K562 (cell line): ENCODE measurements around the gene PAQR4. TPM values are rescaled to one million over a fixed set of nuclear protein-coding genes. Genes with fewer than 3 reads are reported as not detected.

Source experiments
- ATF4 ChIP-seq: fragments of 450-650 bp; formaldehyde crosslinking; IDR thresholded peaks from 2 replicates; pipeline ENCODE4 v1.4.0; 2022; ENCODE audit warnings: mild to moderate bottlenecking, moderate library complexity
- CBFA2T2 ChIP-seq: fragments of 450-650 bp; conservative IDR thresholded peaks from 2 replicates; pipeline ENCODE4 v1.6.1; 2017; ENCODE audit warnings: mild to moderate bottlenecking
- MYBL2 ChIP-seq, 2 experiments: fragments of 450-650 bp in 1 of 2; sonication (generic) in 1 of 2; formaldehyde crosslinking in 1 of 2; IDR thresholded peaks; 2 replicates each; pipeline versions ENCODE4 v1.6.1 to v1.8.1; 2017 to 2022; ENCODE audit warnings: borderline replicate concordance in 1 of 2, inconsistent platforms in 1 of 2, low read depth in 1 of 2, mild to moderate bottlenecking in 1 of 2, missing genetic modification reagents in 1 of 2, moderate library complexity in 1 of 2
- U2AF2 ChIP-seq: fragments of 200-400 bp; formaldehyde crosslinking; optimal IDR thresholded peaks from 2 replicates; pipeline ENCODE3; 2017; ENCODE audit warnings: low read depth, mild to moderate bottlenecking, low read length
- UBTF ChIP-seq, 2 experiments: IDR thresholded peaks; 2 replicates each; pipeline ENCODE4 v1.6.1; 2012; ENCODE audit warnings: improper control_type of control experiment in 2 of 2, low read depth in 2 of 2, low read length in 2 of 2, borderline replicate concordance in 1 of 2
- ZBTB43 ChIP-seq: sonication (generic); formaldehyde crosslinking; IDR thresholded peaks from 2 replicates; pipeline ENCODE4 v1.8.0; 2023; ENCODE audit warnings: mild to moderate bottlenecking, missing genetic modification reagents
- ZNF263 ChIP-seq: sonication (generic); formaldehyde crosslinking; IDR thresholded peaks from 2 replicates; pipeline ENCODE4 v1.8.0; 2022; ENCODE audit warnings: mild to moderate bottlenecking, missing genetic modification reagents, borderline replicate concordance
- ZNF668 ChIP-seq: fragments of 250-450 bp; sonication (Bioruptor Pico); IDR thresholded peaks from 2 replicates; pipeline ENCODE4 v1.8.0; 2022; ENCODE audit warnings: mild to moderate bottlenecking, inconsistent platforms
- ZNF740 ChIP-seq, 3 experiments: fragments of 200-800 bp in 1 of 3; sonication (Bioruptor generic) in 1 of 3; sonication (generic) in 1 of 3; formaldehyde crosslinking in 1 of 3; IDR thresholded peaks; 2 replicates each; pipeline versions ENCODE4 v1.6.1 to v1.8.0; 2016 to 2022; ENCODE audit warnings: mild to moderate bottlenecking in 2 of 3, missing compliant biosample characterization in 2 of 3, missing genetic modification characterization in 2 of 3, missing genetic modification reagents in 1 of 3
- polyA plus RNA-seq, 8 experiments: library from polyadenylated mRNA; depleted of rRNA in 4 of 8; stranded (reverse) in 5 of 8; unstranded in 3 of 8; fragments of >200 nt; fragmentation: Nextera tagmentation in 2 of 8; fragmentation: Illumina TruSeq in 1 of 8; extraction: Ambion mirVana in 2 of 8; extraction: Trizol in 1 of 8; gene quantifications; 2 replicates each; pipeline versions ENCODE4 v1.2.1 to v1.2.3, GENCODE V29; 2011 to 2014; ENCODE audit warnings: inconsistent platforms in 1 of 8, missing spikeins in 1 of 8
- total RNA-seq, 7 experiments: library from RNA; depleted of rRNA in 6 of 7; stranded (reverse); fragments of >200 nt in 6 of 7; fragmentation: Illumina TruSeq in 2 of 7; extraction: Trizol in 2 of 7; gene quantifications; 2 replicates each; pipeline versions ENCODE4 v1.2.1 to v1.2.3, GENCODE V29; 2011 to 2021; ENCODE audit warnings: low replicate concordance in 1 of 7

PAQR4 gene
- total and polyA plus RNA-seq, 9 of the 15 experiments (the other 6 are each of a cell fraction or from before 2014, with no cell fraction given), result 0.62 to 40.4 (median 19.5) TPM

- TF ChIP-seq ZNF740 (CRISPR knock-in tag; IDR thresholded peaks at IDR 0.05), result no peak
- TF ChIP-seq ZNF740 (tag; IDR thresholded peaks at IDR 0.05), result no peak
- 0 out of 2 replicates have a peak, but pooled peaks have one; percentile 48 for TF ChIP-seq ZNF263 (CRISPR knock-in tag)
- TF ChIP-seq U2AF2, result no peak
- TF ChIP-seq ZBTB43 (CRISPR knock-in tag), result peak; percentile 25; the same call in 1 of the 2 replicates
- TF ChIP-seq ZNF668, result no peak
- no peak for TF ChIP-seq MYBL2 (IDR thresholded peaks at IDR 0.05; ENCODE audit: low read depth)
- 0 out of 2 replicates have a peak, but pooled peaks have one; percentile 60 for TF ChIP-seq MYBL2 (CRISPR knock-in tag; IDR thresholded peaks at IDR 0.05; ENCODE audit: borderline replicate concordance)
- no peak for TF ChIP-seq CBFA2T2
- TF ChIP-seq UBTF (IDR thresholded peaks at IDR 0.05; ENCODE audit: borderline replicate concordance in 1 of 2, low read depth in 2 of 2, low read length in 2 of 2), result 0 out of 4 replicates have a peak, but pooled peaks of 1 of the 2 experiments have one; percentile 21
- TF ChIP-seq ATF4 (CRISPR knock-in tag), result no peak
These were observed 10.6 kb downstream of the PAQR4 start (continued) for GRCh38 chr16:2979669-2980226.
